PFSK-1 (cell line): Measurements from ENCODE around the gene DAND5.

Experiments
- FOXP2 ChIP-seq: optimal IDR thresholded peaks from 2 replicates; pipeline ENCODE3; 2011; ENCODE audit warnings: borderline replicate concordance, control low read depth, inconsistent platforms; ENCODE audit not compliant: insufficient read depth; ENCODE audit errors: extremely low read length, extremely low read depth
- POLR2AphosphoS5 ChIP-seq: IDR thresholded peaks from 2 replicates; pipeline ENCODE4 v1.6.1; 2012; ENCODE audit warnings: low read depth, mild to moderate bottlenecking, control low read depth, low read length, moderate library complexity
- REST ChIP-seq, 2 experiments: IDR thresholded peaks; 2 replicates each; pipeline versions ENCODE4 v1.6.1 to v1.8.0; 2011 to 2012; ENCODE audit warnings: low read depth in 2 of 2, low read length in 2 of 2, control low read depth in 1 of 2, inconsistent platforms in 1 of 2, mild to moderate bottlenecking in 1 of 2, moderate library complexity in 1 of 2; ENCODE audit not compliant: insufficient read depth in 1 of 2
- SIN3A ChIP-seq: IDR thresholded peaks from 2 replicates; pipeline ENCODE4 v1.6.1; 2012; ENCODE audit warnings: mild to moderate bottlenecking, low read length, moderate library complexity, borderline replicate concordance; ENCODE audit not compliant: insufficient read depth
- TAF1 ChIP-seq: IDR thresholded peaks from 2 replicates; pipeline ENCODE4 v1.6.1; 2012; ENCODE audit warnings: low read length, control low read depth, borderline replicate concordance; ENCODE audit not compliant: insufficient read depth

Gene DAND5

GRCh38 chr19:13012690-13013608 lies 43.6 kb downstream of the DAND5 start:
- no peak for TF ChIP-seq REST (IDR thresholded peaks at IDR 0.05; ENCODE audit: insufficient read depth in 1 of 2, low read depth in 2 of 2, low read length in 2 of 2)
- no peak for TF ChIP-seq POLR2AphosphoS5
- no peak for TF ChIP-seq FOXP2
- TF ChIP-seq SIN3A: no peak
- TF ChIP-seq TAF1: no peak

GRCh38 chr19:13013649-13014048 lies 44.3 kb downstream of the DAND5 start:
- TF ChIP-seq REST (IDR thresholded peaks at IDR 0.05; ENCODE audit: insufficient read depth in 1 of 2, low read depth in 2 of 2, low read length in 2 of 2): no peak
- TF ChIP-seq FOXP2: no peak

- no peak for TF ChIP-seq SIN3A
- no peak for TF ChIP-seq REST (IDR thresholded peaks at IDR 0.05; ENCODE audit: insufficient read depth in 1 of 2, low read depth in 2 of 2, low read length in 2 of 2)
- no peak for TF ChIP-seq FOXP2
- no peak for TF ChIP-seq POLR2AphosphoS5
- no peak for TF ChIP-seq TAF1
These were observed 44.9 kb downstream of the DAND5 start for GRCh38 chr19:13014101-13014920.

GRCh38 chr19:13014921-13015280 lies 45.5 kb downstream of the DAND5 start:
- TF ChIP-seq FOXP2 (no peak), SIN3A (no peak), POLR2AphosphoS5 (no peak), TAF1 (no peak), REST (IDR thresholded peaks at IDR 0.05; ENCODE audit: insufficient read depth in 1 of 2, low read depth in 2 of 2, low read length in 2 of 2) (no peak)
